NCI-H748 (cell line): ENCODE data around the gene GTF2F2.
"Not testable (repeated sequence)": the region's sequence is repeated elsewhere in the genome, so short reads cannot be mapped to it uniquely, and the experiment has no call there.

Experiments used
- DNase-seq: peaks from one replicate; lab custom pipeline; 2025; ENCODE audit not compliant: unreplicated experiment; lab: John Stamatoyannopoulos, UW

The GTF2F2 gene

GRCh38 chr13:45244736-45245135, 124.4 kb downstream of the GTF2F2 start:
- DNase-seq, result not testable (repeated sequence)

DNA sequence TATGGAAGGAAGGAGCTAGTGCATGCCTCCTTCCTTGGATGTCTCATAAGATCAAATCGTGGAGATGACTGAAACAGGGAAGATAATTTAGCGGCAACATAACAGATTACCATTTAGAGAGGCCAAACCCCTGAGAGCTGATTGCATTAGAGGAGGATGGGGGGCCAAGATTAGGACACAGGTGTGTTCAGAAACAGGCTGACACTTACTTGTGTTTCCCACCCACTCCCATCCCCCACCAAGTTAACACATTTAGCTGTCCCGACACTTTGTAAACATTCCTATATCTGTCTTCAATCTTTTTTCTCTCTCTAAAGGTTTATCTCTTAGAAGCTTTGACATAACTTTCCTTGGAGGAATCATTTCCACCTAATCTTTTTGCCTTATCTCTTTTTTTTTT, 129.4 kb downstream of the GTF2F2 start:
- no peak for DNase-seq

DNA sequence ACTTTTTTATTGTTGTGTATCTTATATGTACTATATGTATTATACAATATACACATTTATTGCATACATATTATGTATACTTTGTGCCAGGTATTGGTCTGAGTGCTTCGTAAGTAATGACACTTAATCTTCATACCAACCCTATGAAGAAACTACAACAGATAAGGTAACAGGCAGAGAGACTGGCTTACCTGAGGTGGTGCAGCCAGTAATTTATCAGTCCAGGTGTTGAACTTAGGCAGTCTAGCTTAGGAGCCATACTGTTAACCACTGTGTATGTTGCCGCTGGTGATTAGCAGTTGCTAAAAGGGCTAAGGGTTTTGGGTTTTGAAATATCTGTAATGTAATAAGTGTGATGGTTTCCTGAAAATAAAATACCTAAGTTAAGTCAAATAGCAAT, 134.1 kb downstream of the GTF2F2 start:
- no peak for DNase-seq

- no peak for DNase-seq
Measured at GRCh38 chr13:45255247-45255987, 135.1 kb downstream of the GTF2F2 start.

- DNase-seq, result no peak
Measured at GRCh38 chr13:45256254-45256653, 135.9 kb downstream of the GTF2F2 start.

GRCh38 chr13:45257638-45258333, 137.5 kb downstream of the GTF2F2 start:
- no peak for DNase-seq

DNA sequence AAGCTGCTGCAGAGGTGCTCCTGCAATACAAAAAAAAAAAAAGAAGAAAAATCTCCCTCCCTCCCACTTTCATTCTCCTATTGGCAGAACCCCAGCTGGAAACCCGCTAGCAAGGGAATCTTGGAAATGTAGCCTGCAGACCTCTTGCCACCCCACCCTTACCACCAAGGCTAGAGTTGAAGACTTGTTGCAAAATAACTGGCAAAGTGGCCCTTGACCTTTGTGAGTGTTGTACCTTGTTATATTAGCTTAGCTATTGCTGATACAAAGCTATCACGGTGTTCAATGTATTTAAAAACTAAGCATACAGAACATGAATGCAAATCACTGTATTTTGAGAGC, 138.0 kb downstream of the GTF2F2 start:
- DNase-seq, result no peak

DNA sequence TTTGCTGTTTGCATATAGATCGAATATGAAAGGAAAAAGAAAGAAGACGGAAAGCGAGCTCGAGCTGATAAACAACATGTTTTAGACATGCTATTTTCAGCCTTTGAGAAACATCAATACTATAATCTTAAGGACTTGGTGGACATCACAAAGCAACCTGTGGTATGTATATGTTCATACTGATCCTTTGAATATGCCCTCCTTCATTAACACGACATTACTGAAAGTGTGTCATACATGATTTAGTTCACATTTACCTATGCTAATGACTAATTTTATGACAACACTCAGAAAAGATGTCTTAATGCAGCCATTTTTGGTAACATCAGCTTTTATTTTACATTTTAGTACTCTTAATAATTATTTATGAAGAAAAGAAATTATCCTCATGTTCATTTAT, 146.9 kb downstream of the GTF2F2 start:
- no peak for DNase-seq

DNA sequence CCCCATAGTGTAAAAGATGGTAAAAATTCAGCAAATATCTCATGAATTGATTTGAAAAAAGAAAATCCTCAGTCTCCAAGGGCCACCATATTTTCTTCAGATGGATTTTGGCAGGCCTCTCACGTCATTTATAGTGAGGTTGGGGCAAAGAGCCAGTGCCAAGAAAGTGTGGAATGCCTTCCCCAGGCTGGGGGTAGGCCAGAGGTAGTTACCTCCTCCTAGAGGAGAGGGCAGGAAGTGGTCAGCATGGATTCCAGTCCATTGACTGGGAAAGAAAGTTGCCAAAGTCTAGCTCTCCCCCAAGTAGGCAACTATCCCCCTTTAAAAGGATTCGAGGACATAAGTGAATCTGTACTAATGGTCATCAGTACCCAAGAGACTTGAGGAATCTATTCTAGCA, 148.9 kb downstream of the GTF2F2 start:
- DNase-seq, result no peak

DNA sequence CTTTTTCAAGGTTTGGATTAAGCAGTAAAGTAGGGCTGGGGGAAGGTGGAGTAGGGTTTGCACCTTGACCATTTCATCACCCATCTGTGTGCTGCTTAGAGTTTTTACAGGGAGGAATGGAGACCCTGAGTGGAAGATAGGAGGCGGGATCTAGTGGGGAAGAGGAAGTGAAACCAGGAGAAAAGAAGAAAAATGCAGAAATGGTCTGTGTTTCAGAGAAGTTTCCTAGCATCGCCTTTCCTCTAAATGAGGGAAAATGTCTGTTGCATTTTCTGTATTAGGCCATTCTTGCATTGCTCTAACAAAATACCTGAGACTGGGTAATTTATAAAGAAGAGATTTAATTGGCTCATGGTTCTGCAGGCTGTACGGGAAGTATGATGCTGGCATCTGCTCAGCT, 156.6 kb downstream of the GTF2F2 start:
- DNase-seq, result no peak

- no peak for DNase-seq
Measured at GRCh38 chr13:45278096-45278645, 157.9 kb downstream of the GTF2F2 start.

DNA sequence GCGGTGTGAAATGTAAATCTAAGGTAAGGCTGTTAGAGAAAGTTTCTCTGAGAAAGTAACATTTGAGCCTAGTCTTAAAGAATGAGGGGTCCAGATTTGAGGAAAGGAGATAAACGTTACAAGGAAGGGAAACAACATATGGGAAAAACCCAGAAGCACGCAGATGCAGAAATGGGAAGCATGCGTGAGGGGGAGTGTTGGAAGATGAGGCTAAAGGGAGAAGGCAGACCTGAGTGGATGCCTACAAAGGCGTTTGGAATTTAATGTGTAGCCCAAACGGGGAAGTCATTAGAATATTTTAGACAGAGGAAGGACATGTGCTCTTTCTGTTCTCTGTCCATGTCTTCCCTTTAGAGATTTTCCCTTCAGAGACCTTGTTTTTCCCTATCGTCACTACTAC, 159.7 kb downstream of the GTF2F2 start:
- DNase-seq, result no peak

DNA sequence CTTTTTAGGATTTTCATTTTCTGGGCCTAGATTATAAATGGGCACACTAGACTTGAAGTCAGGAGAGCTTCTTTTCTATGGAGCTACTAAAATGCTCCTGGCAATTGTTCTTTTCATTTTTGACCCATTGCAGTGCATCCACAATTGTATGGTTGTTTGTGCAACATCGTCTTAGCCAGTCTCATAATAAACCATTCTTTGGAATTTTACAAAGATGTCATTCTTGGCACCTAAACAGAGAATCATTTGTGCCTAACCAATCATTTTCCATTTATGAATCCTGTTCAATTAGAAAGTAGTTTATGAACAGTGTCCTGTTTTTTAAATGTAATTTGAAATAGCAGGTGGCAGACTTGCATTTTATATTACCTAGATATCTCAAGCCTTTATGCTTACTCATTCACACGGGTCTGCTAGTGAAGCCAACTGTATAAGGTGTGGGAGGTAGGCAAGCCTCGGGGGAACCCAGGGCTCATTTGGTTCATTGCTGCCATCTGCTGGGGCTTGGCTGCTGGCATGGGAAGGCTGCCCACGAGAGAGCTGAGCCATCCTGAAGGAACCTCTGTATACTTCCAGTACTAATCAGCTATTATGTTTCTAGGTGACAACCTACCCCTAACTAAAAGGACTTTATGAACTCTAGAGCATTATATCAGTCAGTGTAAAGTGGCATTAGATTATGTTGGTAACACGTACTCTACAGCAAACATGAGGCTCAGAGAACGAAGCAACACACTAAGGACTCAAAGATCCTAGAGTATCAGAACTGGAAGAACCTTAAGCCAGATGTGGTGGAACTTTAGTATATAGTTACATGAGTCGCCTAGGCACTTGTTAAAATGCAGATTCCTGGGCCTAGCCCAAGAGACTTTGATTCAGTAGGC, 160.7 kb downstream of the GTF2F2 start:
- DNase-seq, result peak; percentile 56

DNA sequence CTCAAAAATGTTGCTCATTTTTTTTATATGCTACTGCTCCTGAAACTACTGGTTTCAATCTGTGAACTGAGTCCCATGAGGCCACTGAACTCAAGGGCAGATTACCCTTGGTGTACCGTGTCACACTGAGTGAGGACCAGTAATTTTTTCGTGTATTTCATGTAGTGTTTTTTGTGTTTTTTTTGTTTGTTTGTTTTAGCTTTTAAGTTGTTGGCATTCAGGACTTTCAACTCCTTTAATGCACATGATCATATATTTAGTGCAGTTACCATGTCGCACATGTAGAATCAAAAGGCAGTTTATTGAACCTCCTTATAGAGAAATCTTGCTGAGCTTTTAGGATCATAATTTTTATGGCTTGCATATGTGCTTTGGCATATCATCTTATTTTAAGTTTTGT, 162.7 kb downstream of the GTF2F2 start:
- no peak for DNase-seq

- no peak for DNase-seq
Measured at GRCh38 chr13:45289936-45290563, 169.7 kb downstream of the GTF2F2 start.

GRCh38 chr13:45292176-45292575, 171.9 kb downstream of the GTF2F2 start:
- DNase-seq, result no peak

GRCh38 chr13:45295536-45295935, 175.2 kb downstream of the GTF2F2 start:
- no peak for DNase-seq

DNA sequence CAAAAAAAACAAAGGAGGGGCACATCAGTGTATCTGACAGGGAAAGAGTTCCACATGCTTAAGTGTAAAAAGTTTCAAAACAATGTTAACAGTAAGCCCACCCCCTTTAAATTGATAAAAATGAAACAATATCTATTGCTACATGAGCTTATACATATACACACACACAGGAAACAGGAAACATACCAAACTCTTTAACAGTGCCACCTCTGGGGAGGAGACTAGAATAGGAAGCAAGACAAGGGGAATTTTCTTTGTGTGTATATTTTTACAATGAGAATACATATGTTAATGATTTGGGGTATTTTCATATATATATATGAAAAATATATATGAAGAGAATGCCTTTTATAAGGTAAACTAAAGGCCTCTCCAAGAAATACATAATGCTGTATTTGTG, 175.9 kb downstream of the GTF2F2 start:
- DNase-seq, result no peak

DNA sequence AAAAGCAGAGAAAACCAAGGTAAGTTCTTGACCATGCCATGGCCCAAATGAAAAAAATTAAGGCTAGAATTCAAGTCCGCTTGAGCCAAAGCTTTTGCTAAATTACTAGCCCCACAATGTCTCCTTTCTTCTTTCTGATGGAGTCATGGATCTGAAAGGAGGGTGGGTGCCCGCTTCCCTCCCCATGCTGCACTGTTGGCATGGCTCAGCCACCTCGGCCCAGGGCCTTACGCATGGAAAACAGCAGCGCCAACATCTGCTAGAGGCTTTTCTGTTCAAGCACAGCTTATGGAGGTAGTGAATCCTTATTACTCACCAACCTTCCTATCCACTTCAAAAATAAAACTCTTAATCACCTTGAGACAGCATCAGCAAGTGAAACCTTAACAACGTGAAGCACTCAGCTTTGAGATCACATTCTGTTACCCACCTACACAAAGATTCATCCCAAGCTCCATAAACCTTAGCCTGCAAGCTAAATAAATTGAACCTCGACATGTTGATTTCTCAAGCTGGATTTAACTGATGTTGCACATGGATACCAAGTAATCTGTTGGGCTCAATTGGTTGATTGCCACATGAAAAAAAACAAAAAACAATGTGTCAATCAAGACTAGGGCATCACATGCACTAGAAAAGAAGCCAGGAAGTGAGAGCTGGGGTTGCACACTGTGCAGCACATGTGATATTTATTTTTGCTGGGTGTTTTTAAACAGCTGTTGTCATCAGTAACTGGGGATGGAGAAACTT, 177.3 kb downstream of the GTF2F2 start:
- DNase-seq, result no peak

- DNase-seq, result no peak
Measured at GRCh38 chr13:45298206-45298505, 177.8 kb downstream of the GTF2F2 start.

GRCh38 chr13:45298550-45298949, 178.2 kb downstream of the GTF2F2 start:
- DNase-seq, result not testable (repeated sequence)
